Measurements from ENCODE around the gene ROPN1. TPM values are rescaled to one million over a fixed set of nuclear protein-coding genes. Genes with fewer than 3 reads are reported as not detected.

Gene ROPN1
- total RNA-seq, 1 donor from 2014 or later = not detected

GRCh38 chr3:123939706-123940105 lies 52.2 kb downstream of the ROPN1 start:
- Mint-ChIP-seq H3K4me1 (ENCODE audit: low read depth) (peaks cover 2% of the 10 kb centered on the region), H3K9me3 (ENCODE audit: low read depth) (no peaks in the 10 kb centered on the region), H3K4me3 (ENCODE audit: low read depth) (no peak overlapping the region), H3K27me3 (no peaks in the 10 kb centered on the region), H3K36me3 (ENCODE audit: insufficient read depth) (peaks cover 19% of the 10 kb centered on the region), H3K27ac (peak overlapping the region; percentile 4)
- TF ChIP-seq CTCF (IDR thresholded peaks at IDR 0.05; ENCODE audit: unreplicated experiment) = no peak
- no peak for DNase-seq (ENCODE audit: low spot score, unreplicated experiment)

GRCh38 chr3:123936400-123936799 lies 55.5 kb downstream of the ROPN1 start:
- H3K4me1 Mint-ChIP-seq (ENCODE audit: low read depth) = peaks cover 2% of the 10 kb centered on the region
- H3K4me3 Mint-ChIP-seq (ENCODE audit: low read depth) = no peak overlapping the region
- no peaks in the 10 kb centered on the region for H3K9me3 Mint-ChIP-seq (ENCODE audit: low read depth)
- no peaks in the 10 kb centered on the region for H3K27me3 Mint-ChIP-seq
- TF ChIP-seq CTCF (IDR thresholded peaks at IDR 0.05; ENCODE audit: unreplicated experiment) = no peak
- no peak overlapping the region for H3K27ac Mint-ChIP-seq
- DNase-seq (ENCODE audit: low spot score, unreplicated experiment) = no peak
- peaks cover 25% of the 10 kb centered on the region for H3K36me3 Mint-ChIP-seq (ENCODE audit: insufficient read depth)

- TF ChIP-seq CTCF (IDR thresholded peaks at IDR 0.05; ENCODE audit: unreplicated experiment) = no peak
- H3K4me1 Mint-ChIP-seq (ENCODE audit: low read depth) = peaks cover 2% of the 10 kb centered on the region
- H3K27me3 Mint-ChIP-seq = no peaks in the 10 kb centered on the region
- no peaks in the 10 kb centered on the region for H3K9me3 Mint-ChIP-seq (ENCODE audit: low read depth)
- no peak for DNase-seq (ENCODE audit: low spot score, unreplicated experiment)
- peak overlapping the region; percentile 25 for H3K27ac Mint-ChIP-seq
- peaks cover 26% of the 10 kb centered on the region for H3K36me3 Mint-ChIP-seq (ENCODE audit: insufficient read depth)
- no peak overlapping the region for H3K4me3 Mint-ChIP-seq (ENCODE audit: low read depth)
These were observed 56.1 kb downstream of the ROPN1 start for GRCh38 chr3:123935830-123936229.

GRCh38 chr3:123934250-123934649 lies 57.7 kb downstream of the ROPN1 start:
- H3K36me3 Mint-ChIP-seq (ENCODE audit: insufficient read depth) = peaks cover 28% of the 10 kb centered on the region
- H3K27me3 Mint-ChIP-seq = no peaks in the 10 kb centered on the region
- H3K4me3 Mint-ChIP-seq (ENCODE audit: low read depth) = no peak overlapping the region
- H3K27ac Mint-ChIP-seq = no peak overlapping the region
- peaks cover 2% of the 10 kb centered on the region for H3K4me1 Mint-ChIP-seq (ENCODE audit: low read depth)
- no peak for DNase-seq (ENCODE audit: low spot score, unreplicated experiment)
- TF ChIP-seq CTCF (IDR thresholded peaks at IDR 0.05; ENCODE audit: unreplicated experiment) = no peak
- no peaks in the 10 kb centered on the region for H3K9me3 Mint-ChIP-seq (ENCODE audit: low read depth)

- Mint-ChIP-seq H3K27ac (no peak overlapping the region), H3K36me3 (ENCODE audit: insufficient read depth) (peaks cover 32% of the 10 kb centered on the region), H3K4me3 (ENCODE audit: low read depth) (no peak overlapping the region), H3K27me3 (no peaks in the 10 kb centered on the region), H3K4me1 (ENCODE audit: low read depth) (no peaks in the 10 kb centered on the region), H3K9me3 (ENCODE audit: low read depth) (no peaks in the 10 kb centered on the region)
- DNase-seq (ENCODE audit: low spot score, unreplicated experiment) = no peak
- no peak for TF ChIP-seq CTCF (IDR thresholded peaks at IDR 0.05; ENCODE audit: unreplicated experiment)
These were observed 61.5 kb downstream of the ROPN1 start for GRCh38 chr3:123930445-123930844.
